CD14-positive monocyte (primary cell): ENCODE data around the gene LRP1. TPM values are rescaled to one million over a fixed set of nuclear protein-coding genes. Genes with fewer than 3 reads are reported as not detected.

ENCODE experiments used
- DNase-seq, 3 donors: peaks; one replicate each; pipeline ENCODE4 v3.0.0-alpha.2; 2011 to 2022
- H2AFZ ChIP-seq: 2 replicates; pipeline ENCODE4 v1.6.0; 2012; ENCODE audit warnings: mild to moderate bottlenecking, low read depth, low read length, inconsistent platforms; ENCODE audit not compliant: insufficient read depth, poor library complexity, severe bottlenecking
- H3K27ac ChIP-seq, 2 donors: 1 replicate in 1 of 2; 2 replicates in 1 of 2; pipeline ENCODE4 v1.5.1; 2012 to 2013; ENCODE audit warnings: low read length in 2 of 2, control low read depth in 1 of 2, inconsistent platforms in 1 of 2, low read depth in 1 of 2, mild to moderate bottlenecking in 1 of 2
- H3K27me3 ChIP-seq, 2 donors: one replicate each; pipeline versions ENCODE4 v1.6.0 to v1.6.1; 2011 to 2013; ENCODE audit warnings: low read length in 2 of 2; ENCODE audit not compliant: control insufficient read depth in 2 of 2, insufficient read depth in 2 of 2
- H3K36me3 ChIP-seq, 2 donors: replicated peaks in 1 of 2; 1 replicate in 1 of 2; 2 replicates in 1 of 2; pipeline versions ENCODE4 v1.5.1 to v1.6.1; 2012 to 2013; ENCODE audit warnings: low read length in 2 of 2, control low read depth in 1 of 2, inconsistent platforms in 1 of 2, mild to moderate bottlenecking in 1 of 2; ENCODE audit not compliant: insufficient read depth in 2 of 2, control insufficient read depth in 1 of 2
- H3K4me1 ChIP-seq, 2 donors: 1 replicate in 1 of 2; 2 replicates in 1 of 2; pipeline versions ENCODE4 v1.5.1 to v1.6.1; 2012 to 2013; ENCODE audit warnings: low read length in 2 of 2, control low read depth in 1 of 2, inconsistent platforms in 1 of 2, mild to moderate bottlenecking in 1 of 2, moderate library complexity in 1 of 2; ENCODE audit not compliant: insufficient read depth in 2 of 2, control insufficient read depth in 1 of 2
- H3K4me2 ChIP-seq: replicated peaks from 2 replicates; pipeline ENCODE3; 2012; ENCODE audit warnings: low read length, moderate library complexity, mild to moderate bottlenecking; ENCODE audit not compliant: poor library complexity, severe bottlenecking; ENCODE audit errors: extremely low read depth
- H3K4me3 ChIP-seq, 3 experiments: fragments of 200-600 bp in 1 of 3; sonication (generic) in 1 of 3; replicated peaks in 1 of 3; 1 replicate in 2 of 3; 2 replicates in 1 of 3; pipeline ENCODE4 v1.5.1; 2011 to 2013; ENCODE audit warnings: low read length in 3 of 3, mild to moderate bottlenecking in 3 of 3, control low read depth in 2 of 3, low read depth in 2 of 3, inconsistent platforms in 1 of 3, moderate library complexity in 1 of 3
- H3K79me2 ChIP-seq: 2 replicates; pipeline ENCODE4 v1.6.0; 2012; ENCODE audit warnings: mild to moderate bottlenecking, control low read depth, inconsistent platforms, low read length, moderate library complexity; ENCODE audit not compliant: insufficient read depth
- H3K9ac ChIP-seq: 2 replicates; pipeline ENCODE4 v1.6.0; 2017; ENCODE audit warnings: low read length, mild to moderate bottlenecking; ENCODE audit not compliant: insufficient read depth, poor library complexity, severe bottlenecking
- H3K9me3 ChIP-seq, 2 donors: replicated peaks in 1 of 2; 1 replicate in 1 of 2; 2 replicates in 1 of 2; pipeline versions ENCODE4 v1.5.1 to v1.6.1; 2012 to 2013; ENCODE audit warnings: low read length in 2 of 2, control low read depth in 1 of 2; ENCODE audit not compliant: control insufficient read depth in 1 of 2, insufficient read depth in 1 of 2
- H4K20me1 ChIP-seq: 2 replicates; pipeline ENCODE4 v1.6.0; 2012; ENCODE audit warnings: mild to moderate bottlenecking, low read length, control low read depth, moderate library complexity; ENCODE audit not compliant: insufficient read depth
- H3K27ac Mint-ChIP-seq, 7 donors: one replicate each; pipeline ENCODE4 v1.8.0; 2020; ENCODE audit warnings: mild to moderate bottlenecking in 7 of 7, mixed read lengths in 7 of 7, moderate library complexity in 6 of 7, inconsistent platforms in 2 of 7
- H3K27me3 Mint-ChIP-seq, 3 donors: one replicate each; pipeline ENCODE4 v1.8.0; 2021 to 2022; ENCODE audit warnings: low read depth in 3 of 3, mild to moderate bottlenecking in 3 of 3, mixed read lengths in 3 of 3, moderate library complexity in 3 of 3, inconsistent platforms in 1 of 3
- H3K36me3 Mint-ChIP-seq, 2 donors: one replicate each; pipeline ENCODE4 v1.8.0; 2020; ENCODE audit warnings: mixed read lengths in 2 of 2, inconsistent platforms in 1 of 2, mild to moderate bottlenecking in 1 of 2
- H3K4me1 Mint-ChIP-seq: one replicate; pipeline ENCODE4 v1.8.0; 2020; ENCODE audit warnings: mild to moderate bottlenecking, mixed read lengths
- H3K4me3 Mint-ChIP-seq, 2 donors: one replicate each; pipeline ENCODE4 v1.8.0; 2020; ENCODE audit warnings: mild to moderate bottlenecking in 2 of 2, mixed read lengths in 2 of 2, moderate library complexity in 1 of 2
- H3K9me3 Mint-ChIP-seq, 7 donors: one replicate each; pipeline ENCODE4 v1.8.0; 2020 to 2022; ENCODE audit warnings: mixed read lengths in 7 of 7, mild to moderate bottlenecking in 6 of 7, moderate library complexity in 6 of 7, inconsistent platforms in 2 of 7
- CTCF ChIP-seq: fragments of 200-600 bp; IDR thresholded peaks from one replicate; pipeline ENCODE4 v1.8.0; 2022; ENCODE audit warnings: antibody characterized with exemption, mild to moderate bottlenecking
- WGBS: methylation state at CpG from one replicate; pipeline ENCODE4 v1.1.5; 2013; ENCODE audit warnings: missing lambda C conversion rate; ENCODE audit not compliant: insufficient coverage; 5-methylcytosine and 5-hydroxymethylcytosine counted together
- intact Hi-C, 2 donors: fragments of 100-400 bp; cut with micrococcal nuclease; formaldehyde crosslinking; loops; one replicate each; pipeline versions ENCODE4 v1.15.0 to v1.15.1; 2023
- polyA plus RNA-seq, 3 donors: library from polyadenylated mRNA; depleted of rRNA in 1 of 3; unstranded in 2 of 3; stranded (reverse) in 1 of 3; fragments of 300-500 nt in 2 of 3; fragments of >200 nt in 1 of 3; fragmentation: Illumina TruSeq in 2 of 3; gene quantifications; 1 replicate in 2 of 3; 2 replicates in 1 of 3; pipeline ENCODE4 v1.2.3, GENCODE V29; 2012 to 2021

The LRP1 gene
- polyA plus RNA-seq, 3 donors, result 5.5 to 246 (median 10.5) TPM

- Mint-ChIP-seq H3K4me3 (no peak overlapping the region), H3K27me3 (peaks cover 1 to 20% (median 5%) of the 10 kb centered on the region in 3 donors), H3K36me3 (peaks cover 98 to 100% of the 10 kb centered on the region in 2 donors), H3K27ac (no peak overlapping the region), H3K4me1 (no peaks in the 10 kb centered on the region), H3K9me3 (peaks cover 0 to 4% (median 2%) of the 10 kb centered on the region in 7 donors)
- Histone ChIP-seq H3K9me3 (no peaks in the 10 kb centered on the region), H2AFZ (no peak overlapping the region), H3K4me1 (no peaks in the 10 kb centered on the region), H3K79me2 (no peaks in the 10 kb centered on the region), H4K20me1 (peaks cover 100% of the 10 kb centered on the region), H3K9ac (no peak overlapping the region), H3K27ac (no peak overlapping the region), H3K27me3 (no peaks in the 10 kb centered on the region), H3K36me3 (peaks cover 98 to 100% of the 10 kb centered on the region in 2 donors), H3K4me2 (no peak overlapping the region), H3K4me3 (no peak overlapping the region)
- intact Hi-C loops, result no loop called here
- WGBS, result 97% methylated on average over 12 of the region's 18 CpGs
- TF ChIP-seq CTCF, result no peak
- DNase-seq, result no peak
These were observed 66.0 kb downstream of the LRP1 start for GRCh38 chr12:57194253-57194652.

GRCh38 chr12:57195186-57195585, 66.9 kb downstream of the LRP1 start:
- Mint-ChIP-seq H3K9me3 (peaks cover 0 to 4% (median 1%) of the 10 kb centered on the region in 7 donors), H3K4me1 (no peaks in the 10 kb centered on the region), H3K36me3 (peaks cover 98 to 100% of the 10 kb centered on the region in 2 donors), H3K27me3 (peaks cover 1 to 21% (median 5%) of the 10 kb centered on the region in 3 donors), H3K27ac (no peak overlapping the region), H3K4me3 (no peak overlapping the region)
- no peak overlapping the region for H3K9ac ChIP-seq
- H3K4me1 ChIP-seq, result no peaks in the 10 kb centered on the region
- peaks cover 100% of the 10 kb centered on the region in 2 donors for H3K36me3 ChIP-seq
- TF ChIP-seq CTCF, result no peak
- no peak overlapping the region for H3K4me3 ChIP-seq
- H3K4me2 ChIP-seq, result no peak overlapping the region
- peaks cover 100% of the 10 kb centered on the region for H4K20me1 ChIP-seq
- no peak for DNase-seq
- 87% methylated on average over 12 of the region's 19 CpGs for WGBS
- no peaks in the 10 kb centered on the region for H3K79me2 ChIP-seq
- H3K9me3 ChIP-seq, result no peaks in the 10 kb centered on the region
- H3K27me3 ChIP-seq, result no peaks in the 10 kb centered on the region
- intact Hi-C loops, result no loop called here
- no peak overlapping the region for H2AFZ ChIP-seq
- H3K27ac ChIP-seq, result no peak overlapping the region
